ENCODE results near the gene ICAM1. TPM values are rescaled to one million over a fixed set of nuclear protein-coding genes. Genes with fewer than 3 reads are reported as not detected.

Gene ICAM1
- total RNA-seq, 2 donors from 2014 or later = 7.3 to 68.9 TPM

GRCh38 chr19:10271543-10272086, 695 bp downstream of the ICAM1 start:
- Histone ChIP-seq H3K9me3 (no peaks in the 10 kb centered on the region), H3K27ac (peak overlapping the region in 2 of 4 donors; percentile 75 to 85), H3K4me3 (no peak overlapping the region), H3K27me3 (peaks cover 0 to 10% of the 10 kb centered on the region in 2 donors), H3K4me1 (peaks cover 23% of the 10 kb centered on the region), H3K36me3 (replicated peaks in 1 of 2; ENCODE audit: insufficient read depth in 1 of 2, low read depth in 2 of 2) (no peaks in the 10 kb centered on the region)
- no peak for DNase-seq
- WGBS, 2 donors = 25 to 65% methylated on average over 4 to 12 of the region's 12 CpGs
- ATAC-seq = no peak
- no peak for TF ChIP-seq CTCF (IDR thresholded peaks at IDR 0.05)
- TF ChIP-seq POLR2A (IDR thresholded peaks at IDR 0.05) = no peak
- intact Hi-C loops (cut with DNase I) = loop anchor here (2.0 kb wide), 1 partner anchor 115 kb away; no protein-coding TSS in a partner anchor

GRCh38 chr19:10274589-10274988, 3.7 kb downstream of the ICAM1 start:
- Histone ChIP-seq H3K27me3 (peaks cover 0 to 10% of the 10 kb centered on the region in 2 donors), H3K4me1 (peaks cover 21% of the 10 kb centered on the region), H3K27ac (no peak overlapping the region), H3K9me3 (no peaks in the 10 kb centered on the region), H3K4me3 (no peak overlapping the region), H3K36me3 (replicated peaks in 1 of 2; ENCODE audit: insufficient read depth in 1 of 2, low read depth in 2 of 2) (peaks cover 0 to 3% of the 10 kb centered on the region in 2 donors)
- WGBS, 2 donors = 66 to 81% methylated on average over 9 to 10 of the region's 10 CpGs
- TF ChIP-seq POLR2A (IDR thresholded peaks at IDR 0.05) (no peak), CTCF (IDR thresholded peaks at IDR 0.05) (no peak)
- ATAC-seq (no peak), DNase-seq (no peak)
- intact Hi-C loops (cut with DNase I) = no loop called here

GRCh38 chr19:10277795-10278589, 7.1 kb downstream of the ICAM1 start:
- 63 to 69% methylated on average over 9 of the region's 9 CpGs for whole genome bisulfite sequencing, 2 donors
- no peak overlapping the region for H3K4me3 ChIP-seq
- H3K36me3 ChIP-seq (replicated peaks in 1 of 2; ENCODE audit: insufficient read depth in 1 of 2, low read depth in 2 of 2) = peaks cover 0 to 3% of the 10 kb centered on the region in 2 donors
- ATAC-seq (no peak), DNase-seq (no peak)
- TF ChIP-seq CTCF (IDR thresholded peaks at IDR 0.05) = no peak
- TF ChIP-seq POLR2A (IDR thresholded peaks at IDR 0.05) = no peak
- H3K27ac ChIP-seq = no peak overlapping the region
- no peaks in the 10 kb centered on the region for H3K9me3 ChIP-seq
- intact Hi-C loops (cut with DNase I) = no loop called here
- no peaks in the 10 kb centered on the region for H3K4me1 ChIP-seq
- no peaks in the 10 kb centered on the region for H3K27me3 ChIP-seq

GRCh38 chr19:10278935-10279334, 8.0 kb downstream of the ICAM1 start:
- Histone ChIP-seq H3K36me3 (replicated peaks in 1 of 2; ENCODE audit: insufficient read depth in 1 of 2, low read depth in 2 of 2) (peaks cover 0 to 4% of the 10 kb centered on the region in 2 donors), H3K4me1 (no peaks in the 10 kb centered on the region), H3K4me3 (no peak overlapping the region), H3K9me3 (no peaks in the 10 kb centered on the region), H3K27ac (no peak overlapping the region), H3K27me3 (no peaks in the 10 kb centered on the region)
- intact Hi-C loops (cut with DNase I) = no loop called here
- no peak for ATAC-seq
- 75 to 100% methylated on average over 1 of the region's 1 CpG for WGBS, 2 donors
- DNase-seq = no peak
- no peak for TF ChIP-seq POLR2A (IDR thresholded peaks at IDR 0.05)
- TF ChIP-seq CTCF (IDR thresholded peaks at IDR 0.05) = no peak

Measured in body of pancreas (tissue), 4 donors.